RWPE2 (cell line): ENCODE results near the gene NXN.

Source experiments
- ATAC-seq: fragments of 200-7000 bp; cut with Tn5 transposase; 3 replicates; pipeline ENCODE4 v1.9.1; 2021; ENCODE audit warnings: low read depth
- DNase-seq: peaks from one replicate; pipeline ENCODE4 v3.0.0-alpha.2; 2020; ENCODE audit warnings: low spot score
- H3K27ac ChIP-seq: fragments of 450-650 bp; 2 replicates; pipeline ENCODE4 v1.5.1; 2017; ENCODE audit warnings: mild to moderate bottlenecking; ENCODE audit not compliant: poor library complexity, severe bottlenecking
- H3K27me3 ChIP-seq: fragments of 250-450 bp; sonication (Bioruptor Pico); 2 replicates; pipeline ENCODE4 v1.5.1; 2021; ENCODE audit warnings: mild to moderate bottlenecking, moderate library complexity; ENCODE audit not compliant: insufficient read depth, poor library complexity, severe bottlenecking
- H3K36me3 ChIP-seq: fragments of 250-450 bp; sonication (Bioruptor Pico); 2 replicates; pipeline ENCODE4 v1.5.1; 2020; ENCODE audit warnings: low read depth, mild to moderate bottlenecking, moderate library complexity
- H3K4me1 ChIP-seq: fragments of 250-450 bp; sonication (Bioruptor Pico); 2 replicates; pipeline ENCODE4 v1.5.1; 2021; ENCODE audit warnings: mild to moderate bottlenecking, moderate library complexity; ENCODE audit not compliant: insufficient read depth, poor library complexity, severe bottlenecking
- H3K4me3 ChIP-seq: fragments of 250-450 bp; sonication (Bioruptor Pico); 2 replicates; pipeline ENCODE4 v1.5.1; 2021; ENCODE audit warnings: mild to moderate bottlenecking, moderate library complexity; ENCODE audit not compliant: severe bottlenecking
- H3K9me3 ChIP-seq: fragments of 250-450 bp; sonication (Bioruptor Pico); 2 replicates; pipeline ENCODE4 v1.5.1; 2021; ENCODE audit warnings: mild to moderate bottlenecking, moderate library complexity; ENCODE audit not compliant: severe bottlenecking
- CTCF ChIP-seq: fragments of 450-650 bp; IDR thresholded peaks from one replicate; pipeline ENCODE4 v1.5.1; 2017; ENCODE audit warnings: mild to moderate bottlenecking, moderate library complexity; ENCODE audit not compliant: poor library complexity, severe bottlenecking

The NXN gene

GRCh38 chr17:992933-993332 lies 13.4 kb upstream of the NXN start:
- Histone ChIP-seq H3K4me1 (peaks cover 1% of the 10 kb centered on the region), H3K27me3 (no peaks in the 10 kb centered on the region), H3K4me3 (no peak overlapping the region), H3K9me3 (no peaks in the 10 kb centered on the region), H3K36me3 (peaks cover 1% of the 10 kb centered on the region), H3K27ac (no peak overlapping the region)
- DNase-seq, result no peak
- no peak for ATAC-seq
- TF ChIP-seq CTCF, result no peak

- no peak for ATAC-seq
Measured at GRCh38 chr17:988561-988960, 9.0 kb upstream of the NXN start.

GRCh38 chr17:987931-988330 lies 8.4 kb upstream of the NXN start:
- Histone ChIP-seq H3K4me1 (no peaks in the 10 kb centered on the region), H3K9me3 (no peaks in the 10 kb centered on the region), H3K4me3 (no peak overlapping the region), H3K27ac (no peak overlapping the region), H3K27me3 (no peaks in the 10 kb centered on the region), H3K36me3 (no peaks in the 10 kb centered on the region)
- TF ChIP-seq CTCF, result no peak
- DNase-seq (no peak), ATAC-seq (no peak)

More at GRCh38 chr17:988561-988960, 9.0 kb upstream of the NXN start:
- Histone ChIP-seq H3K27ac (no peak overlapping the region), H3K4me3 (no peak overlapping the region), H3K9me3 (no peaks in the 10 kb centered on the region), H3K4me1 (no peaks in the 10 kb centered on the region), H3K36me3 (no peaks in the 10 kb centered on the region), H3K27me3 (no peaks in the 10 kb centered on the region)
- TF ChIP-seq CTCF, result no peak
- no peak for DNase-seq

GRCh38 chr17:986322-986929 lies 6.8 kb upstream of the NXN start:
- no peak overlapping the region for H3K4me3 ChIP-seq
- H3K4me1 ChIP-seq, result no peaks in the 10 kb centered on the region
- no peak for TF ChIP-seq CTCF
- DNase-seq (no peak), ATAC-seq (no peak)
- H3K27ac ChIP-seq, result no peak overlapping the region
- H3K27me3 ChIP-seq, result no peaks in the 10 kb centered on the region
- H3K36me3 ChIP-seq, result no peaks in the 10 kb centered on the region
- no peaks in the 10 kb centered on the region for H3K9me3 ChIP-seq

- Histone ChIP-seq H3K4me3 (no peak overlapping the region), H3K36me3 (no peaks in the 10 kb centered on the region), H3K4me1 (no peaks in the 10 kb centered on the region), H3K27ac (no peak overlapping the region), H3K9me3 (no peaks in the 10 kb centered on the region), H3K27me3 (no peaks in the 10 kb centered on the region)
- no peak for TF ChIP-seq CTCF
- no peak for ATAC-seq
- no peak for DNase-seq
Measured at GRCh38 chr17:983921-984320, 4.3 kb upstream of the NXN start.
